ENCODE data around the gene AIF1L. TPM values are rescaled to one million over a fixed set of nuclear protein-coding genes. Genes with fewer than 3 reads are reported as not detected.

Gene AIF1L
- total and polyA plus RNA-seq, 2 experiments from 2014 or later, result 14.3 to 18.8 TPM

- Histone ChIP-seq H3K27ac (no peak overlapping the region), H3K9me3 (ENCODE audit: low read depth) (no peaks in the 10 kb centered on the region), H3K36me3 (no peaks in the 10 kb centered on the region), H3K27me3 (no peaks in the 10 kb centered on the region), H3K4me3 (no peak overlapping the region), H3K4me1 (ENCODE audit: low read depth) (no peaks in the 10 kb centered on the region)
- no peak for DNase-seq (ENCODE audit: low read depth in 1 of 2, low spot score in 1 of 2)
- no peak for TF ChIP-seq CTCF (IDR thresholded peaks at IDR 0.05; ENCODE audit: low read depth, low read length)
Measured at GRCh38 chr9:131050831-131051230, 45.5 kb upstream of the AIF1L start.

GRCh38 chr9:131051592-131052517 is 44.5 kb upstream of the AIF1L start:
- Histone ChIP-seq H3K9me3 (ENCODE audit: low read depth) (no peaks in the 10 kb centered on the region), H3K4me3 (no peak overlapping the region), H3K27ac (no peak overlapping the region), H3K27me3 (no peaks in the 10 kb centered on the region), H3K4me1 (ENCODE audit: low read depth) (no peaks in the 10 kb centered on the region), H3K36me3 (no peaks in the 10 kb centered on the region)
- no peak for DNase-seq (ENCODE audit: low read depth in 1 of 2, low spot score in 1 of 2)
- TF ChIP-seq CTCF (IDR thresholded peaks at IDR 0.05; ENCODE audit: low read depth, low read length), result no peak

GRCh38 chr9:131053896-131054295 is 42.4 kb upstream of the AIF1L start:
- no peak overlapping the region for H3K4me3 ChIP-seq
- no peaks in the 10 kb centered on the region for H3K27me3 ChIP-seq
- DNase-seq (ENCODE audit: low read depth in 1 of 2, low spot score in 1 of 2), result no peak
- H3K9me3 ChIP-seq (ENCODE audit: low read depth), result no peaks in the 10 kb centered on the region
- no peaks in the 10 kb centered on the region for H3K4me1 ChIP-seq (ENCODE audit: low read depth)
- no peak overlapping the region for H3K27ac ChIP-seq
- no peak for TF ChIP-seq CTCF (IDR thresholded peaks at IDR 0.05; ENCODE audit: low read depth, low read length)
- no peaks in the 10 kb centered on the region for H3K36me3 ChIP-seq

- Histone ChIP-seq H3K27me3 (no peaks in the 10 kb centered on the region), H3K36me3 (no peaks in the 10 kb centered on the region), H3K4me1 (ENCODE audit: low read depth) (no peaks in the 10 kb centered on the region), H3K27ac (no peak overlapping the region), H3K9me3 (ENCODE audit: low read depth) (no peaks in the 10 kb centered on the region), H3K4me3 (no peak overlapping the region)
- no peak for DNase-seq (ENCODE audit: low read depth in 1 of 2, low spot score in 1 of 2)
- no peak for TF ChIP-seq CTCF (IDR thresholded peaks at IDR 0.05; ENCODE audit: low read depth, low read length)
Measured at GRCh38 chr9:131056781-131057506, 39.4 kb upstream of the AIF1L start.

- H3K9me3 ChIP-seq (ENCODE audit: low read depth), result no peaks in the 10 kb centered on the region
- DNase-seq (ENCODE audit: low read depth in 1 of 2, low spot score in 1 of 2), result no peak
- no peaks in the 10 kb centered on the region for H3K36me3 ChIP-seq
- H3K4me1 ChIP-seq (ENCODE audit: low read depth), result no peaks in the 10 kb centered on the region
- no peaks in the 10 kb centered on the region for H3K27me3 ChIP-seq
- TF ChIP-seq CTCF (IDR thresholded peaks at IDR 0.05; ENCODE audit: low read depth, low read length), result no peak
- no peak overlapping the region for H3K27ac ChIP-seq
- H3K4me3 ChIP-seq, result no peak overlapping the region
Measured at GRCh38 chr9:131060900-131061630, 35.3 kb upstream of the AIF1L start.
